SK-N-SH (cell line): Measurements from ENCODE around the gene ARHGEF28. TPM values are rescaled to one million over a fixed set of nuclear protein-coding genes. Genes with fewer than 3 reads are reported as not detected.

Experiments
- CTCF ChIA-PET: fragments of 300-600, 350-600 bp; formaldehyde crosslinking; extraction: SDS; loops from one replicate; lab custom pipeline; 2021; lab: Yijun Ruan, JAX
- POLR2A ChIA-PET: fragments of 350-600 bp; sonication (Branson Sonifier 250); formaldehyde crosslinking; extraction: SDS; loops from one replicate; lab custom pipeline; 2020; ENCODE audit warnings: antibody characterized with exemption, inconsistent platforms; lab: Yijun Ruan, JAX
- DNase-seq: peaks from one replicate; pipeline ENCODE4 v3.0.0; 2012
- H2AFZ ChIP-seq: fragments of 200-600 bp; sonication (generic); 2 replicates; pipeline ENCODE4 v1.8.1; 2016; ENCODE audit warnings: antibody characterized with exemption, mild to moderate bottlenecking, low read depth
- H3F3A ChIP-seq: fragments of 200-600 bp; sonication (generic); replicated peaks from 2 replicates; pipeline ENCODE3; 2016; ENCODE audit warnings: antibody characterized with exemption, mild to moderate bottlenecking; ENCODE audit not compliant: insufficient read depth
- H3K27ac ChIP-seq, 2 experiments: fragments of 200-500 bp in 1 of 2; fragments of 200-600 bp in 1 of 2; sonication (Bioruptor generic) in 1 of 2; sonication (generic), shearing (Covaris generic) in 1 of 2; 2 replicates each; pipeline versions ENCODE4 v1.5.1 to v1.6.1; 2014 to 2016; ENCODE audit warnings: low read depth in 2 of 2, inconsistent platforms in 1 of 2, low read length in 1 of 2, mild to moderate bottlenecking in 1 of 2, mixed read lengths in 1 of 2
- H3K27me3 ChIP-seq: fragments of 200-600 bp; sonication (generic), shearing (Covaris generic); 2 replicates; pipeline ENCODE4 v1.6.1; 2016; ENCODE audit warnings: mixed run types; ENCODE audit not compliant: insufficient read depth
- H3K36me3 ChIP-seq, 2 experiments: fragments of 200-500 bp in 1 of 2; fragments of 200-600 bp in 1 of 2; sonication (Bioruptor generic) in 1 of 2; sonication (generic) in 1 of 2; replicated peaks in 1 of 2; 2 replicates each; pipeline versions ENCODE3 to v1.5.1; 2014 to 2016; ENCODE audit warnings: low read length in 1 of 2, mild to moderate bottlenecking in 1 of 2; ENCODE audit not compliant: insufficient read depth in 2 of 2, control insufficient read depth in 1 of 2
- H3K4me1 ChIP-seq, 2 experiments: fragments of 200-500 bp in 1 of 2; fragments of 200-600 bp in 1 of 2; sonication (Bioruptor generic) in 1 of 2; sonication (generic), shearing (Covaris generic) in 1 of 2; 2 replicates each; pipeline versions ENCODE4 v1.5.1 to v1.6.1; 2014 to 2016; ENCODE audit warnings: low read depth in 1 of 2, low read length in 1 of 2, mixed run types in 1 of 2; ENCODE audit not compliant: insufficient read depth in 2 of 2, control insufficient read depth in 1 of 2
- H3K4me2 ChIP-seq: fragments of 200-600 bp; sonication (generic), shearing (Covaris generic); 2 replicates; pipeline ENCODE4 v1.6.1; 2017; ENCODE audit warnings: mixed run types
- H3K4me3 ChIP-seq, 2 experiments: fragments of 200-500 bp in 1 of 2; fragments of 200-600 bp in 1 of 2; sonication (Bioruptor generic) in 1 of 2; sonication (generic), shearing (Covaris generic) in 1 of 2; 2 replicates each; pipeline versions ENCODE4 v1.5.1 to v1.8.1; 2014 to 2016; ENCODE audit warnings: low read depth in 2 of 2, inconsistent platforms in 1 of 2, low read length in 1 of 2, mild to moderate bottlenecking in 1 of 2, mixed read lengths in 1 of 2, moderate library complexity in 1 of 2
- H3K79me2 ChIP-seq: fragments of 200-600 bp; sonication (generic); 2 replicates; pipeline ENCODE4 v1.8.1; 2017; ENCODE audit warnings: mild to moderate bottlenecking; ENCODE audit not compliant: insufficient read depth
- H3K9ac ChIP-seq: fragments of 200-600 bp; sonication (generic); 2 replicates; pipeline ENCODE4 v1.6.1; 2017; ENCODE audit warnings: mixed run types
- H3K9me2 ChIP-seq: fragments of 200-600 bp; sonication (generic); 2 replicates; pipeline ENCODE4 v1.6.1; 2017; ENCODE audit warnings: mixed run types
- H3K9me3 ChIP-seq: fragments of 200-600 bp; sonication (generic); 2 replicates; pipeline ENCODE4 v1.6.1; 2017; ENCODE audit warnings: mixed run types, mild to moderate bottlenecking, moderate library complexity
- H4K20me1 ChIP-seq: fragments of 200-600 bp; sonication (generic); 2 replicates; pipeline ENCODE4 v1.6.1; 2017; ENCODE audit warnings: mild to moderate bottlenecking, mixed run types; ENCODE audit not compliant: insufficient read depth
- EP300 ChIP-seq, 2 experiments: IDR thresholded peaks; 2 replicates each; pipeline versions ENCODE4 v1.4.0 to v1.6.1; 2012; ENCODE audit warnings: borderline replicate concordance in 1 of 2, low read depth in 1 of 2, low read length in 1 of 2
- FOSL2 ChIP-seq: IDR thresholded peaks from 2 replicates; pipeline ENCODE4 v1.4.0; 2012; ENCODE audit warnings: low read depth, mild to moderate bottlenecking, moderate library complexity, borderline replicate concordance
- FOXJ3 ChIP-seq: sonication (generic); formaldehyde crosslinking; IDR thresholded peaks from 2 replicates; pipeline ENCODE4 v1.5.1; 2020; ENCODE audit warnings: mild to moderate bottlenecking, missing genetic modification reagents
- FOXM1 ChIP-seq: IDR thresholded peaks from 2 replicates; pipeline ENCODE4 v1.4.0; 2012; ENCODE audit warnings: low read depth, mild to moderate bottlenecking
- GATA2 ChIP-seq: sonication (generic); formaldehyde crosslinking; IDR thresholded peaks from 2 replicates; pipeline ENCODE4 v1.5.0; 2020; ENCODE audit warnings: mild to moderate bottlenecking, missing genetic modification reagents
- JUND ChIP-seq: IDR thresholded peaks from 2 replicates; pipeline ENCODE4 v1.4.0; 2012
- MEF2A ChIP-seq: IDR thresholded peaks from 2 replicates; pipeline ENCODE4 v1.4.0; 2012; ENCODE audit warnings: low read depth, borderline replicate concordance
- PBX3 ChIP-seq: IDR thresholded peaks from 2 replicates; pipeline ENCODE4; 2012
- RAD21 ChIP-seq: IDR thresholded peaks from 2 replicates; pipeline ENCODE4 v1.6.1; 2012; ENCODE audit warnings: mild to moderate bottlenecking, low read length
- RFX5 ChIP-seq: IDR thresholded peaks from 2 replicates; pipeline ENCODE4 v1.6.1; 2012; ENCODE audit warnings: mild to moderate bottlenecking, improper control_type of control experiment, low read length
- TCF12 ChIP-seq: IDR thresholded peaks from 2 replicates; pipeline ENCODE4 v1.4.0; 2012
- WGBS: methylation state at CpG from one replicate; pipeline ENCODE4 v1.1.6; 2017; ENCODE audit warnings: low lambda C conversion rate; 5-methylcytosine and 5-hydroxymethylcytosine counted together
- polyA plus RNA-seq, 3 experiments: library from polyadenylated mRNA; depleted of rRNA; stranded (reverse); fragments of >200 nt; gene quantifications; 2 replicates each; pipeline ENCODE4 v1.2.3, GENCODE V29; 2012
- TF ChIP-seq, protein P1 (sequence below): fragments of 200-600 bp; sonication (generic); IDR thresholded peaks from 2 replicates; pipeline ENCODE4 v1.6.1; 2017; ENCODE audit warnings: antibody characterized with exemption, mild to moderate bottlenecking, moderate library complexity
- TF ChIP-seq, protein P2 (sequence below): IDR thresholded peaks from 2 replicates; pipeline ENCODE4 v1.6.1; 2012; ENCODE audit warnings: mild to moderate bottlenecking, low read depth, low read length, moderate library complexity

ARHGEF28 gene
- polyA plus RNA-seq, 1 of the 3 experiments (the other 2 are of a cell fraction), result 4.2 TPM

GRCh38 chr5:73883646-73884045 lies 257.6 kb downstream of the ARHGEF28 start:
- no peak for TF ChIP-seq JUND
- no peak for DNase-seq
- ChIA-PET CTCF (interaction anchor here (0.9 kb wide), 1 partner anchor 10 kb away, joined by 3 read pairs; no protein-coding TSS in a partner anchor), POLR2A (no interaction called here)
- Histone ChIP-seq H3F3A (no peaks in the 10 kb centered on the region), H3K27ac (no peak overlapping the region), H4K20me1 (no peaks in the 10 kb centered on the region), H2AFZ (no peak overlapping the region), H3K9ac (no peak overlapping the region), H3K4me3 (no peak overlapping the region), H3K79me2 (no peaks in the 10 kb centered on the region), H3K27me3 (no peaks in the 10 kb centered on the region), H3K9me2 (no peaks in the 10 kb centered on the region), H3K4me2 (no peak overlapping the region), H3K9me3 (no peaks in the 10 kb centered on the region), H3K36me3 (peaks cover 0 to 4% of the 10 kb centered on the region in 2 experiments), H3K4me1 (no peaks in the 10 kb centered on the region)
- 94% methylated on average over 7 of the region's 7 CpGs for WGBS

- Histone ChIP-seq H3K36me3 (peaks cover 0 to 7% of the 10 kb centered on the region in 2 experiments), H3K79me2 (no peaks in the 10 kb centered on the region), H3K4me2 (no peak overlapping the region), H3K9me3 (no peaks in the 10 kb centered on the region), H3K4me1 (no peaks in the 10 kb centered on the region; a peak in 1 of 4 replicates), H3K27ac (no peak overlapping the region), H3K9me2 (no peaks in the 10 kb centered on the region), H3K27me3 (no peaks in the 10 kb centered on the region), H3F3A (no peaks in the 10 kb centered on the region), H3K9ac (no peak overlapping the region), H2AFZ (no peak overlapping the region), H4K20me1 (no peaks in the 10 kb centered on the region), H3K4me3 (no peak overlapping the region)
- CTCF ChIA-PET, result interaction anchor here (1.4 to 3.8 kb wide), 2 partner anchors 14 to 754 kb away, joined by 4 to 16 read pairs; no protein-coding TSS in a partner anchor
- TF ChIP-seq TCF12 (no peak), RFX5 (no peak), PBX3 (no peak), EP300 (IDR thresholded peaks at IDR 0.05; ENCODE audit: borderline replicate concordance in 1 of 2, low read depth in 1 of 2, low read length in 1 of 2) (no peak), JUND (no peak), FOXJ3 (no peak), RAD21 (no peak), FOSL2 (no peak), FOXM1 (no peak), GATA2 (CRISPR knock-in tag) (no peak), MEF2A (no peak)
- TF ChIP-seq, protein P1, sequence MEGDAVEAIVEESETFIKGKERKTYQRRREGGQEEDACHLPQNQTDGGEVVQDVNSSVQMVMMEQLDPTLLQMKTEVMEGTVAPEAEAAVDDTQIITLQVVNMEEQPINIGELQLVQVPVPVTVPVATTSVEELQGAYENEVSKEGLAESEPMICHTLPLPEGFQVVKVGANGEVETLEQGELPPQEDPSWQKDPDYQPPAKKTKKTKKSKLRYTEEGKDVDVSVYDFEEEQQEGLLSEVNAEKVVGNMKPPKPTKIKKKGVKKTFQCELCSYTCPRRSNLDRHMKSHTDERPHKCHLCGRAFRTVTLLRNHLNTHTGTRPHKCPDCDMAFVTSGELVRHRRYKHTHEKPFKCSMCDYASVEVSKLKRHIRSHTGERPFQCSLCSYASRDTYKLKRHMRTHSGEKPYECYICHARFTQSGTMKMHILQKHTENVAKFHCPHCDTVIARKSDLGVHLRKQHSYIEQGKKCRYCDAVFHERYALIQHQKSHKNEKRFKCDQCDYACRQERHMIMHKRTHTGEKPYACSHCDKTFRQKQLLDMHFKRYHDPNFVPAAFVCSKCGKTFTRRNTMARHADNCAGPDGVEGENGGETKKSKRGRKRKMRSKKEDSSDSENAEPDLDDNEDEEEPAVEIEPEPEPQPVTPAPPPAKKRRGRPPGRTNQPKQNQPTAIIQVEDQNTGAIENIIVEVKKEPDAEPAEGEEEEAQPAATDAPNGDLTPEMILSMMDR, result no peak
- TF ChIP-seq, protein P2, sequence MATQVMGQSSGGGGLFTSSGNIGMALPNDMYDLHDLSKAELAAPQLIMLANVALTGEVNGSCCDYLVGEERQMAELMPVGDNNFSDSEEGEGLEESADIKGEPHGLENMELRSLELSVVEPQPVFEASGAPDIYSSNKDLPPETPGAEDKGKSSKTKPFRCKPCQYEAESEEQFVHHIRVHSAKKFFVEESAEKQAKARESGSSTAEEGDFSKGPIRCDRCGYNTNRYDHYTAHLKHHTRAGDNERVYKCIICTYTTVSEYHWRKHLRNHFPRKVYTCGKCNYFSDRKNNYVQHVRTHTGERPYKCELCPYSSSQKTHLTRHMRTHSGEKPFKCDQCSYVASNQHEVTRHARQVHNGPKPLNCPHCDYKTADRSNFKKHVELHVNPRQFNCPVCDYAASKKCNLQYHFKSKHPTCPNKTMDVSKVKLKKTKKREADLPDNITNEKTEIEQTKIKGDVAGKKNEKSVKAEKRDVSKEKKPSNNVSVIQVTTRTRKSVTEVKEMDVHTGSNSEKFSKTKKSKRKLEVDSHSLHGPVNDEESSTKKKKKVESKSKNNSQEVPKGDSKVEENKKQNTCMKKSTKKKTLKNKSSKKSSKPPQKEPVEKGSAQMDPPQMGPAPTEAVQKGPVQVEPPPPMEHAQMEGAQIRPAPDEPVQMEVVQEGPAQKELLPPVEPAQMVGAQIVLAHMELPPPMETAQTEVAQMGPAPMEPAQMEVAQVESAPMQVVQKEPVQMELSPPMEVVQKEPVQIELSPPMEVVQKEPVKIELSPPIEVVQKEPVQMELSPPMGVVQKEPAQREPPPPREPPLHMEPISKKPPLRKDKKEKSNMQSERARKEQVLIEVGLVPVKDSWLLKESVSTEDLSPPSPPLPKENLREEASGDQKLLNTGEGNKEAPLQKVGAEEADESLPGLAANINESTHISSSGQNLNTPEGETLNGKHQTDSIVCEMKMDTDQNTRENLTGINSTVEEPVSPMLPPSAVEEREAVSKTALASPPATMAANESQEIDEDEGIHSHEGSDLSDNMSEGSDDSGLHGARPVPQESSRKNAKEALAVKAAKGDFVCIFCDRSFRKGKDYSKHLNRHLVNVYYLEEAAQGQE, result no peak
- DNase-seq, result no peak
- POLR2A ChIA-PET, result no interaction called here
- 90% methylated on average over 4 of the region's 4 CpGs for WGBS
Measured at GRCh38 chr5:73887688-73888087, 261.7 kb downstream of the ARHGEF28 start.
